Activated naive CD8-positive, alpha-beta T cell treated with anti-CD3 and anti-CD28 coated beads, Interleukin-2, amount 50 U/mL, for 24 hours (primary cell): ENCODE results near the gene LMF1.
A peak's percentile ranks its signal among the peaks of the same experiment; 100 is the strongest.

Experiments
- ATAC-seq: fragments of 150-1000 bp; cut with Tn5 transposase; one replicate; pipeline ENCODE4 v1.10.0; 2021
- DNase-seq: peaks from one replicate; pipeline ENCODE4 v3.0.0; 2021
- H3K27ac Mint-ChIP-seq: one replicate; pipeline ENCODE4 v1.8.0; 2021; ENCODE audit warnings: mild to moderate bottlenecking, mixed read lengths
- H3K27me3 Mint-ChIP-seq: one replicate; pipeline ENCODE4 v1.8.0; 2021; ENCODE audit warnings: mixed read lengths
- H3K36me3 Mint-ChIP-seq: one replicate; pipeline ENCODE4 v1.8.0; 2021; ENCODE audit warnings: low read depth, mixed read lengths
- H3K4me1 Mint-ChIP-seq: one replicate; pipeline ENCODE4 v1.8.0; 2021; ENCODE audit warnings: mixed read lengths
- H3K4me3 Mint-ChIP-seq: one replicate; pipeline ENCODE4 v1.8.0; 2021; ENCODE audit warnings: mild to moderate bottlenecking, moderate library complexity, mixed read lengths
- H3K9me3 Mint-ChIP-seq: one replicate; pipeline ENCODE4 v1.8.0; 2021; ENCODE audit warnings: mixed read lengths

The LMF1 gene

GRCh38 chr16:946048-946395, 24.8 kb downstream of the LMF1 start:
- peaks cover 33% of the 10 kb centered on the region for H3K36me3 Mint-ChIP-seq
- H3K4me1 Mint-ChIP-seq, result no peaks in the 10 kb centered on the region
- no peak for ATAC-seq

GRCh38 chr16:945271-946047, 25.3 kb downstream of the LMF1 start:
- no peak for DNase-seq
- H3K4me1 Mint-ChIP-seq, result no peaks in the 10 kb centered on the region
- H3K27me3 Mint-ChIP-seq, result no peaks in the 10 kb centered on the region
- peaks cover 25% of the 10 kb centered on the region for H3K9me3 Mint-ChIP-seq
- no peak overlapping the region for H3K27ac Mint-ChIP-seq
- ATAC-seq, result no peak
- H3K4me3 Mint-ChIP-seq, result no peak overlapping the region
- peaks cover 37% of the 10 kb centered on the region for H3K36me3 Mint-ChIP-seq

More at GRCh38 chr16:946048-946395, 24.8 kb downstream of the LMF1 start:
- H3K27me3 Mint-ChIP-seq, result no peaks in the 10 kb centered on the region
- no peak overlapping the region for H3K4me3 Mint-ChIP-seq
- H3K27ac Mint-ChIP-seq, result no peak overlapping the region
- H3K9me3 Mint-ChIP-seq, result peaks cover 25% of the 10 kb centered on the region
- no peak for DNase-seq

- Mint-ChIP-seq H3K27ac (no peak overlapping the region), H3K4me3 (no peak overlapping the region), H3K4me1 (no peaks in the 10 kb centered on the region), H3K36me3 (peaks cover 37% of the 10 kb centered on the region), H3K27me3 (no peaks in the 10 kb centered on the region), H3K9me3 (peaks cover 25% of the 10 kb centered on the region)
- DNase-seq (no peak), ATAC-seq (no peak)
Observed at GRCh38 chr16:943971-944370, 26.8 kb downstream of the LMF1 start.

GRCh38 chr16:942436-943060, 28.2 kb downstream of the LMF1 start:
- Mint-ChIP-seq H3K27ac (no peak overlapping the region), H3K27me3 (no peaks in the 10 kb centered on the region), H3K36me3 (peaks cover 37% of the 10 kb centered on the region), H3K4me3 (no peak overlapping the region), H3K4me1 (no peaks in the 10 kb centered on the region), H3K9me3 (peaks cover 25% of the 10 kb centered on the region)
- ATAC-seq (no peak), DNase-seq (no peak)

- Mint-ChIP-seq H3K4me1 (peaks cover 12% of the 10 kb centered on the region), H3K36me3 (peaks cover 32% of the 10 kb centered on the region), H3K27ac (no peak overlapping the region), H3K4me3 (no peak overlapping the region), H3K9me3 (peaks cover 25% of the 10 kb centered on the region), H3K27me3 (no peaks in the 10 kb centered on the region)
- ATAC-seq (no peak), DNase-seq (no peak)
Observed at GRCh38 chr16:939941-940340, 30.8 kb downstream of the LMF1 start.

- peaks cover 24% of the 10 kb centered on the region for H3K9me3 Mint-ChIP-seq
- H3K27ac Mint-ChIP-seq, result no peak overlapping the region
- no peak for ATAC-seq
- peaks cover 12% of the 10 kb centered on the region for H3K4me1 Mint-ChIP-seq
- no peaks in the 10 kb centered on the region for H3K27me3 Mint-ChIP-seq
- H3K36me3 Mint-ChIP-seq, result peaks cover 27% of the 10 kb centered on the region
- DNase-seq, result no peak
- no peak overlapping the region for H3K4me3 Mint-ChIP-seq
Observed at GRCh38 chr16:939311-939710, 31.5 kb downstream of the LMF1 start.

GRCh38 chr16:938752-939151, 32.0 kb downstream of the LMF1 start:
- no peak for ATAC-seq
- Mint-ChIP-seq H3K4me1 (peaks cover 12% of the 10 kb centered on the region), H3K36me3 (peaks cover 23% of the 10 kb centered on the region), H3K27ac (no peak overlapping the region), H3K4me3 (no peak overlapping the region), H3K27me3 (no peaks in the 10 kb centered on the region), H3K9me3 (peaks cover 18% of the 10 kb centered on the region)
- no peak for DNase-seq

GRCh38 chr16:938136-938535, 32.6 kb downstream of the LMF1 start:
- H3K27me3 Mint-ChIP-seq, result no peaks in the 10 kb centered on the region
- no peak overlapping the region for H3K27ac Mint-ChIP-seq
- H3K4me3 Mint-ChIP-seq, result no peak overlapping the region
- DNase-seq (no peak), ATAC-seq (no peak)
- H3K4me1 Mint-ChIP-seq, result peaks cover 12% of the 10 kb centered on the region
- H3K9me3 Mint-ChIP-seq, result peaks cover 15% of the 10 kb centered on the region
- H3K36me3 Mint-ChIP-seq, result peaks cover 21% of the 10 kb centered on the region

GRCh38 chr16:937723-938122, 33.1 kb downstream of the LMF1 start:
- DNase-seq (no peak), ATAC-seq (no peak)
- Mint-ChIP-seq H3K27me3 (no peaks in the 10 kb centered on the region), H3K27ac (no peak overlapping the region), H3K4me1 (peaks cover 12% of the 10 kb centered on the region), H3K36me3 (peaks cover 19% of the 10 kb centered on the region), H3K4me3 (no peak overlapping the region), H3K9me3 (peaks cover 13% of the 10 kb centered on the region)

- DNase-seq, result no peak
- Mint-ChIP-seq H3K36me3 (peaks cover 15% of the 10 kb centered on the region), H3K27ac (no peak overlapping the region), H3K4me1 (peaks cover 12% of the 10 kb centered on the region), H3K4me3 (no peak overlapping the region), H3K27me3 (no peaks in the 10 kb centered on the region), H3K9me3 (peaks cover 9% of the 10 kb centered on the region)
- ATAC-seq, result no peak
Observed at GRCh38 chr16:937311-937710, 33.5 kb downstream of the LMF1 start.

GRCh38 chr16:935684-936083, 35.1 kb downstream of the LMF1 start:
- ATAC-seq (peak; percentile 53), DNase-seq (peak; percentile 40)
- Mint-ChIP-seq H3K36me3 (peaks cover 3% of the 10 kb centered on the region), H3K27ac (peak overlapping the region; percentile 41), H3K4me3 (no peak overlapping the region), H3K27me3 (no peaks in the 10 kb centered on the region), H3K9me3 (no peaks in the 10 kb centered on the region), H3K4me1 (peaks cover 12% of the 10 kb centered on the region)

- H3K9me3 Mint-ChIP-seq, result no peaks in the 10 kb centered on the region
- peaks cover 2% of the 10 kb centered on the region for H3K36me3 Mint-ChIP-seq
- DNase-seq, result no peak
- no peak overlapping the region for H3K27ac Mint-ChIP-seq
- peaks cover 12% of the 10 kb centered on the region for H3K4me1 Mint-ChIP-seq
- no peak for ATAC-seq
- H3K27me3 Mint-ChIP-seq, result no peaks in the 10 kb centered on the region
- no peak overlapping the region for H3K4me3 Mint-ChIP-seq
Observed at GRCh38 chr16:934178-934577, 36.6 kb downstream of the LMF1 start.

- no peak overlapping the region for H3K27ac Mint-ChIP-seq
- ATAC-seq (no peak), DNase-seq (no peak)
- peaks cover 12% of the 10 kb centered on the region for H3K4me1 Mint-ChIP-seq
- H3K4me3 Mint-ChIP-seq, result no peak overlapping the region
- peaks cover 2% of the 10 kb centered on the region for H3K36me3 Mint-ChIP-seq
- H3K27me3 Mint-ChIP-seq, result no peaks in the 10 kb centered on the region
- H3K9me3 Mint-ChIP-seq, result no peaks in the 10 kb centered on the region
Observed at GRCh38 chr16:933581-933980, 37.2 kb downstream of the LMF1 start.

GRCh38 chr16:932831-933330, 37.9 kb downstream of the LMF1 start:
- Mint-ChIP-seq H3K27ac (no peak overlapping the region), H3K27me3 (no peaks in the 10 kb centered on the region), H3K9me3 (no peaks in the 10 kb centered on the region), H3K4me1 (peaks cover 12% of the 10 kb centered on the region), H3K36me3 (peaks cover 2% of the 10 kb centered on the region), H3K4me3 (no peak overlapping the region)
- DNase-seq (no peak), ATAC-seq (no peak)
